CD4-positive, alpha-beta T cell treated with Interleukin-6 for 4 hours (primary cell): ENCODE data around the gene NEU1.
"Not testable (repeated sequence)": the region's sequence is repeated elsewhere in the genome, so short reads cannot be mapped to it uniquely, and the experiment has no call there.

ENCODE experiments used
- DNase-seq: peaks from one replicate; pipeline ENCODE4 v3.0.0-alpha.2; 2020; ENCODE audit warnings: mixed read lengths

The NEU1 gene

DNA sequence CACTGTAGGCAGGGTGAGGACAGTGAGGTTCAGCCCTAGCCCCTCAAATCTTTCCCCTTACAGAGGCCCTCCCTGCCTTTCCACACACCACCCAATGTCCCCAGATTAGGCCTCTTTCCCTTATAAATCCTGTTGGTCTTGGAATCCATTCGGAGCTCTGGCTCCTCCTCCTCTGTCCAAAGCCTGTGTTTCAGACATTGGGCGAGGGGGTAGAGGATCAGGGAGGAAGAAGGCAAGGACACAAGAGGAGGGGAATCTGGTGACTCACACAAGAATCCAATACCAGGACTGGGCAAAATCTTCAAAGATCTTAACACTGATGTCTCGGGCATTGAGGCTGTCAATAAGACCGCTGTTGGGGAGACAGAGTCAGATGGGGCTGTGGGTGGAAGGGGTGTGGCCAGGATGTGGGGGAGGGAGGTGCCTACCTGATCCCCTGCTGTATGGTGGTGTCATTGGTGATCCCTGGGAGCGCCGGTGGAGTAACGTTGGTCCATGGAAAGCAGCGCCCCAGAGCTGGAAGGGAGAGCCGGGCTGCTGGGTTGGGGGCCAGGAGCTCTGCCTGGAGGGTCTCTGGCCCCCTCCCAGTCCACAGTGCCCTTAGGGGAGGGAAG, 8.5 kb upstream of the NEU1 start:
- no peak for DNase-seq

DNA sequence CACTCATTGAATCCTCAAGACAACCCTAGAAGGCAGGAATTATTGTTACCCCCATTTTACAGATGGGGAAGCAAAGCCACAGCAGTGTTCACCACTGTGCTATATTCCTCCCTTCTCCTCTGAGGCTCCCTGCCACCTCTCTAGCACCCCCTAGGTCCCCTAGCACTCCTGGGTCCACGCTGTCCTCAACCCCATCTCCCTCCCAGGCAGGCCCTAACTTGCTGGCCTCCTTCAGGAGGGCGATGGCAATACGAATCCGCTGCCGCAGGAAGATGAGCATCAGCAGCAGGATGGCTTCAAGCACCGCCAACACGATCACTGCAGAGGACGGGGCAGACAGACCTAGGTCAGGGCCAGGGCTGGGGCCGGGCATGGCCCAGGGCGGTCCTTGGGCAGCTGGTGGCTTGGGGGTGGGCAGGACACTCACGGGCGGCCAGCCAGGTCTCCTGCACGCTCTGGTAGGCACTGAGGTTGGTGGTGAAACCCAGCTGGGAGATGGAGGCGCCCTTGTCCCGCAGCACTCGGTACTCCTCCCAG, 7.8 kb upstream of the NEU1 start:
- no peak for DNase-seq

- DNase-seq, result no peak
Measured at GRCh38 chr6:31869343-31869742, 6.7 kb upstream of the NEU1 start.

DNA sequence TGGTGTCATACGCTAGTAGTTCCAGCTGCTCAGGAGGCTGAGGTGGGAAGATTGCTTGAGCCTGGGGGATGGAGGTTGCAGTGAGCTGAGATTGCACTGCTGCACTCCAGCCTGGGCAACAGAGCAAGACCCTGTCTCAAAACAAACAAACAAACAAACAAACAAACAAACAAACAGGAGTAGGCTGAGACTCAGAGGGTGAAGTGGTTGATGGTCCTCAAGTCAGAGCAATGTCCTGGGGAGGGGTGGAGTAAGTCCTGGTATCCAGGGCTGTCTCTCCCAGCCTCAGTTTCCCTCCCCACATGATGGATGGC, 6.0 kb upstream of the NEU1 start:
- DNase-seq, result not testable (repeated sequence)

- DNase-seq, result no peak
Measured at GRCh38 chr6:31865205-31866118, 2.8 kb upstream of the NEU1 start.

DNA sequence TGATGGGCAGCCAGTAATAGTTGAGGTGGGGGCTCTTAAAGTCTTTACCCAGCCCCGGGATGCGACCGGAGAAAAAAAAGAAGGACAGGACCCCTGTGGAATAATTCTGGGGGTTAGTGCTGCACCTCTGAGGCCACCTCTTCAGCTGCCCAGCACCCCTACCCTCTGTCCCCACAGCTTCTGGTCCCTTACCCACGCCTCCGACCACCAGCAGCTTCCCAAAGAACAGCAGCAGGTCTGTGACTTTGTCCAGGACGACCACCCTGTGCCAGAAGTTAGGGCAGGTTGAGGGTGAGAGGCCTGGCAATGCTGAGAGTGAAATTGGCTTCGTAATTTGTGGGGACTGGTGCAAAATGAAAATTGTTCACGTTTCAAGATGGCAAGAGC, 2.2 kb upstream of the NEU1 start:
- DNase-seq, result no peak

DNA sequence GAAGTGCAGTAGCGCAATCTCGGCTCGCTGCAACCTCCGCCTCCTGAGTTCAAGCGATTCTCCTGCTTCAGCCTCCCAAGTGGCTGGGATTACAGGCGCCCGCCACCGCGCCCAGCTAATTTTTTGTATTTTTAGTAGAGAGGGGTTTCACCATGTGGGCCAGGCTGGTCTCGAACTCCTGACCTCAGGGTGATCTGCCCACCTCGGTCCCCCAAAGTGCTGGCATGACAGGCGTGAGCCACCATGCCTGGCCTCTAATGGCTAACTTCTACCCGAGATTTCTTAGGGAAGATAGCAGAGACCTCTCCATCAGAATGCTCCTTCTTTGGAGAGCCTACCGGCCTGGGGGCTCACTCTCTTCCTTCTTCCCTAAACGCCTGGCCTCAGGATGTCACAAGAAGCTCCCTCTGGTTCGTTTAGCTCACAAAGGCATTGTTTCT, 1.5 kb upstream of the NEU1 start:
- DNase-seq, result not testable (repeated sequence)

DNA sequence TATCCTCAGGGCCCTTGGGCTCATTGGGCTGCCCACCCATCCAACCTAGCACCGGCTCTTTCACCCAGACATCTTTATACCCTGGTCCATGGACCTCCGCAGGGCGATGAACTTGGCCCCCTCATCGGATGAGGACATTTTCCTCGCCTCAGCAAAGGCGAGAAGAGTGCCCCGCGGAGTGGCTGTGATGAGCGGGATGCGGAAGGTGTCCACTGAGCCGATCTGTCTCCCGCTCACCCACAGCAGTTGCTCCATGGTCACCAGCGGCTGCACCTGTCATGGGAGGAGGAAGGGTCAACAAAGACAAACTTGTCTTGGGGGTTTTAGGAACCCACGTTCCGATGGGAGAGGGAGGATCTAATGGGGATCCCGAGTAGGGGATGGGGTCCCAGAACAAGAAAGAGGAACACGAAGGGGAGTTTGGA, 690 bp downstream of the NEU1 start:
- no peak for DNase-seq

DNA sequence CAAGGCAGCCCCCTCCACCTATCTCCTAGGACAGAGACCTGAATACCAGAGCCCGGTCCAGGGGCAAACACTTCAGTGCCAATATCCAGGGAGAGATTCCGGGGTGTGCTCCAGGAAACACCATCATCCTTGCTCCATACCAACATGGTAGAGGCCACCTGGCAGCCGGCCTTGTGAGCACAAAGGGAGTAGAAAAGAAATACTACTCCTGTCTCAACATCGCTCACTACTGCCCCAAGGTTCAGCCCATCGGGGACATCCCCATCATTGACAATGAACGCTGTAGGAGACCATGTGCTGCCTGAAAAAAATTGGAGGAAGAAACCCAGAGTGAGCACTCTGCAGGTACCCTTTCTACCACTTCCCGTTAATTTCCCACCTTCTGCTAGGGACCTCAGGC, 1.5 kb downstream of the NEU1 start:
- no peak for DNase-seq

DNA sequence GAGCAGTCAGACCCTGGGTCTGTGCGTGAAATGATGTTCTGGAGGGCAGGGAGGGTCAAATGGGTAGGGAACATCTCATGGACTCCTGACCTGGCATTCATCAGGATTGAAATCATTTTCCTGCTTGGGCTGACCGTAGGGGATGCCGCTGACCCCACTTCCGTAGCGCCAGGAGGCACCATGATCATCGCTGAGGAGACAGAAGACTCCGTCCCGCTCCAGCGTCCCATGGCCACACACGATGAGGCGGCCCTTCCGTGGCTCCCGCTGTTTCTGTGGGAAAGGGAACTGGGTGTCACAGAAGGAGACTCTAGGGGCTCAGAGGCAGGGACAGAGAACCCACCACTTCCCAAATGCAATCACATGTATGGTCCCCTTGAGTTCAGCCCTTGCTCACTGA, 2.3 kb downstream of the NEU1 start:
- no peak for DNase-seq

DNA sequence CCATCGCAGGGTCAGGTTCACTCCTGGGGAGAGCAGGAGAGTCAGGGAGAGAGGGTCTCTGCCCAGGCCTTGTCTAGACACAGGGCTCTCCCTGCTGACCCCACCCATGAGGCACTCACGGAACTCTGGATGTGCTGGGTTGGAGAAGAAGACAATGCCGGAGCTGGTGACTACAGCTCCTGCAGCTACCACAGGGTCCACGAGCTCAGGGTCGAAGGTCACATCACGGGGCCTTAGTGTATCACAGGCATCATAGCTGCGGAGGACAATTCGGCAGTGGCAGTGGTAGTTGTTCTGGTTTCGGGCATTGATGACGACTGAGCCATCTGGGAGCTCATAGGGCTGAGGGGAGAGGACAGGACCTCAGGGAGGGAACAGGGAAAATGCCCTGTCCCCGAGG, 2.7 kb downstream of the NEU1 start:
- no peak for DNase-seq

- DNase-seq, result no peak
Measured at GRCh38 chr6:31858707-31859106, 3.9 kb downstream of the NEU1 start.

GRCh38 chr6:31857774-31858173, 4.8 kb downstream of the NEU1 start:
- not testable (repeated sequence) for DNase-seq

DNA sequence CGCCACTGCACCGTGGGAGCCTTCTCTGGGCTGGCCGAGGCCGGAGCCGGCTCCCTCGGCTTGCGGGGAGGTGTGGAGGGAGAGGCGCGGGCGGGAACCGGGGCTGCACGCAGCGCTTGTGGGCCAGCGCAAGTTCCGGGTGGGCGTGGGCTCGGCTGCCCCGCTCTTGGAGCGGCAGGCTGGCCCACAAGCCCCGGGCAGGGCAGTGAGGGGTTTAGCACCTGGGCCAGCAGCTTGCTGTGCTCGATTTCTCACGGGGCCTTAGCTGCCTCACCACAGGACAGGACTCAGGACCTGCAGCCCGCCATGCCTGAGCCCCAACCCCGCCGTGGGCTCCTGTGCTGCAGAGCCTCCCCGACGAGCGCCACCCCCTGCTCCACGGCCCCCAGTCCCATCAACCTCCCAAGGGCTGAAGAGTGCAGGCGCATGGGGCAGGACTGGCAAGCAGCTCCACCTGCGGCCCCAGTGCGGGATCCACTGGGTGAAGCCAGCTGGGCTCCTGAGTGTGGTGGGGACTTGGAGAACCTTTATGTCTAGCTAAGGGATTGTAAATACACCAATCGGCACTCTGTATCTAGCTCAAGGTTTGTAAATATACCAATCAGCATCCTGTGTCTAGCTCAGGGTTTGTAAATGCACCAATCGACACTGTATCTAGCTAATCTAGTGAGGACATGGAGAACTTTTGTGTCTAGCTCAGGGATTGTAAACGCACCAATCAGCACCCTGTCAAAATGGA, 10.5 kb downstream of the NEU1 start:
- DNase-seq, result not testable (repeated sequence)

DNA sequence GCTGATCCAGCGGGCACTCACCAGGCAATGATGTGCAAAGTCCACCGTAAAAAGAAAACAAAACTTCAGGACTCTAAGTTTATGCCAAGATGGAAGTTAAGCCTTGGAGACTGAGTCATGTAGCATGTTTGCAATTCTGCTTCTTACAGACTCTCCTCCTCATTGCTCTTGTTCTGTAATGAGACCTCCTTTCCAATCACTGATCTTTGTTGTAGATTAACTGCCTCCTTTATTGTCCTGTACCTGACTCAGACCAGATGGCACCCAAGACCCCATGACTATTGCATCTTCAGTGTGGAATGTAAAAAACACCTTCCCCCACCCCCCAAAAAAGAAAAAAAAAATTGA, 11.2 kb downstream of the NEU1 start:
- no peak for DNase-seq

- DNase-seq, result no peak
Measured at GRCh38 chr6:31850765-31851484, 11.7 kb downstream of the NEU1 start.

DNA sequence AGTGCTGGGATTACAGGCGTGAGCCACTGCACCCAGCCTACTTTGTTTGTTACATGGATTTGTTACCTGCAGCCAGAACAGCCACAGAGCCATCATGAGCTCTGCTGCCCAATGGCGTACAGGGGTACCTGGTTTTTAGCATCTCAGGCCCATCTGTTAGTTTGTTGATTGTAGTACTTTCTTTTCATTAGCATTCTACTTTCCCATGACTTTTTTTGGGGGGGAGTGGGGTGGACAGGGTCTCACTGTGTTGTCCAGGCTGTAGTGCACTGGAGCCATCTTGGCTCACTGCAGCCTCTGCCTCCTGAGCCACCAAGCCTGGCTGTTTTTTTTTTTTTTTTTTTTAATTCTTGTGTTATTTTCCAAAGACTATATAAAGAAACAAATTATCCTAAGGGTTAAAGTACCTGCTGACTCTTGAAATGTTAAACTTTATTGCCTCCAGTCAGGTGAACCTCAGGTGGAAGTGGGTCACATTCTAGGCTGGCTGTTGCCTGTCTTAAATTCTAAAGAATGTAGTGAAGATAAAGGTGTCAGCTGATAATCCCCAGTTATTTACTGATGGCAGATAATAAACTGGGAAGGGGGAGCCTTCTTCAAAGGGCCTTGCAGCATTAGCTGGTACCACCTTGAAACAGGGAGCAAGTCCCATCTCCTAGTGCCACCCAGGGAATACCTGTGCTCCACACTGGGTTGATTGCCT, 15.2 kb downstream of the NEU1 start:
- no peak for DNase-seq

DNA sequence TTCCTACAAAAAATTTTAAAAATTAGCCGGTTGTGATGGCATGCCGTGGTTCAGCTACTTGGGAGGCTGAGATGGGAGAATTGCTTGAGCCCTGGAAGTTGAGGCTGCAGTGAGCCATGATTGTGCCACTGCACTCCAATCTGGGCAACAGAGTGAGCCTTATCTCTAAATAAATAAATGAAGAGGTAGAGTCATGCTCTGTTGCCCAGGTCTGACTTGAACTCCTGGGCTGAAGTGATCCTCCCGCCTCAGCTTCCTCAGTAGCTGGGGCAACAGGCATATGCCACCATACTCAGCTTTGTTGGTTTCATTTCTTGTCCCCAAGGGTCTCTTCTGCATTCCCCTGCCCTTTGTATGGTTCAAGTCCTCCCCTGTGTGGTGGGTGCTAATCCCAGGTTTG, 18.1 kb downstream of the NEU1 start:
- DNase-seq, result no peak

- no peak for DNase-seq
Measured at GRCh38 chr6:31842053-31842452, 20.6 kb downstream of the NEU1 start.

- not testable (repeated sequence) for DNase-seq
Measured at GRCh38 chr6:31839779-31840126, 22.9 kb downstream of the NEU1 start.

GRCh38 chr6:31838968-31839367, 23.7 kb downstream of the NEU1 start:
- no peak for DNase-seq

DNA sequence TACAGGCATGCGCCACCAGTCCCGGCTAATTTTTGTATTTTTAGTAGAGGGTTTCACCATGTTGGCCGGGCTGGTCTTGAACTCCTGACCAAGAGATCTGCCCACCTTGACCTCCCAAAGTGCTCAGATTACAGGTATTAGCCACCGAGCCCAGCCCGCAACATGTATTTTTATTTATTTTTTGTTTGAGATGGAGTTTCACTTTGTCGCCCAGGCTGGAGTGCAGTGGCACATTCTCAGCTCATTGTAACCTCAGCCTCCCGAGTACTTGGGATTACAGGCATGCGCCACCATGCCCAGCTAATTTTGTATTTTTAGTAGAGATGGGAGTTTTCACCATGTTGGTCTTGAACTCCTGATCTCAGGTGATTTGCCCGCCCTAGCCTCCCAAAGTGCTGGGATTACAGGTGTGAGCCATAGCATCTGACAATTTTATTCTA, 24.5 kb downstream of the NEU1 start:
- DNase-seq, result not testable (repeated sequence)
